K562 (cell line): ENCODE measurements around the gene MCRS1. TPM values are rescaled to one million over a fixed set of nuclear protein-coding genes. Genes with fewer than 3 reads are reported as not detected.

Experiments
- ATAC-seq: fragments of 200-7000 bp; cut with Tn5 transposase; 3 replicates; pipeline ENCODE4 v1.9.1; 2020; ENCODE audit warnings: moderate library complexity
- BruUV-seq: library from RNA; stranded (reverse); fragments of 400-500 nt; replicated peaks from 2 replicates; lab custom pipeline; 2021; lab: Mats Ljungman, UMichigan
- CTCF ChIA-PET: fragments of 300-600 bp; formaldehyde crosslinking; extraction: SDS; loops from one replicate; lab custom pipeline; 2021; ENCODE audit warnings: low intra/inter-chr PET ratio; lab: Yijun Ruan, JAX
- POLR2A ChIA-PET: fragments of 300-600, 350-650 bp; sonication (Branson Sonifier 250); formaldehyde crosslinking; extraction: SDS; loops from one replicate; lab custom pipeline; 2021; ENCODE audit warnings: antibody characterized with exemption, inconsistent platforms; lab: Yijun Ruan, JAX
- DNase-seq, 4 experiments: peaks; one replicate each; pipeline versions ENCODE4 v3.0.0 to v3.0.0-alpha.2; 2011 to 2018; ENCODE audit warnings: low spot score in 3 of 4, mixed read lengths in 3 of 4; ENCODE audit errors: extremely low read depth in 1 of 4
- FAIRE-seq: peaks from 2 replicates; lab custom pipeline; 2011; peaks lifted over from hg19 to GRCh38; lab: Jason Lieb, UNC
- H2AFZ ChIP-seq: 2 replicates; pipeline ENCODE4 v1.6.0; 2011; ENCODE audit warnings: low read depth, low read length, control low read depth, inconsistent platforms
- H3K27ac ChIP-seq: fragments of 200-600 bp; 3 replicates; pipeline ENCODE4 v1.8.0; 2011; ENCODE audit warnings: low read depth, mild to moderate bottlenecking, control low read depth, inconsistent platforms, low read length, moderate library complexity, mixed read lengths; ENCODE audit errors: extremely low read depth
- H3K27me3 ChIP-seq, 2 experiments: fragments of 300-600 bp in 1 of 2; 2 replicates in 1 of 2; 3 replicates in 1 of 2; pipeline versions ENCODE4 v1.6.0 to v1.8.0; 2011; ENCODE audit warnings: inconsistent platforms in 2 of 2, low read length in 2 of 2, mild to moderate bottlenecking in 1 of 2, mixed read lengths in 1 of 2, moderate library complexity in 1 of 2; ENCODE audit not compliant: control insufficient read depth in 2 of 2, insufficient read depth in 2 of 2
- H3K36me3 ChIP-seq: fragments of 300-600 bp; 3 replicates; pipeline ENCODE4 v1.8.0; 2011; ENCODE audit warnings: mild to moderate bottlenecking, low read length, inconsistent platforms; ENCODE audit not compliant: control insufficient read depth, insufficient read depth
- H3K4me1 ChIP-seq, 2 experiments: fragments of 200-600 bp in 1 of 2; replicated peaks in 1 of 2; 2 replicates in 1 of 2; 3 replicates in 1 of 2; pipeline versions ENCODE4 v1.5.1 to v1.8.0; 2011; ENCODE audit warnings: inconsistent platforms in 2 of 2, low read length in 2 of 2, mild to moderate bottlenecking in 1 of 2, mixed read lengths in 1 of 2, moderate library complexity in 1 of 2; ENCODE audit not compliant: control insufficient read depth in 2 of 2, insufficient read depth in 2 of 2
- H3K4me2 ChIP-seq: 2 replicates; pipeline ENCODE4 v1.6.1; 2011; ENCODE audit warnings: low read length, control low read depth, inconsistent platforms, mixed read lengths; ENCODE audit not compliant: insufficient read depth
- H3K4me3 ChIP-seq: fragments of 200-600 bp; sonication (generic), shearing (Covaris generic); 2 replicates; pipeline ENCODE4 v1.5.1; 2016; ENCODE audit warnings: control low read depth, inconsistent platforms
- H3K79me2 ChIP-seq: fragments of 200-600 bp; 3 replicates; pipeline ENCODE4 v1.8.0; 2011; ENCODE audit warnings: low read length, inconsistent platforms; ENCODE audit not compliant: control insufficient read depth, insufficient read depth
- H3K9ac ChIP-seq, 2 experiments: 2 replicates each; pipeline versions ENCODE4 v1.6.0 to v1.6.1; 2011; ENCODE audit warnings: low read depth in 2 of 2, low read length in 2 of 2, control low read depth in 1 of 2, inconsistent platforms in 1 of 2, mild to moderate bottlenecking in 1 of 2, mixed read lengths in 1 of 2; ENCODE audit not compliant: insufficient read depth in 1 of 2
- H3K9me1 ChIP-seq: one replicate; pipeline ENCODE4 v1.6.0; 2011; ENCODE audit warnings: inconsistent platforms, mild to moderate bottlenecking, low read length, moderate library complexity; ENCODE audit not compliant: control insufficient read depth, insufficient read depth
- H3K9me3 ChIP-seq: replicated peaks from 2 replicates; pipeline ENCODE4 v1.5.1; 2011; ENCODE audit warnings: low read depth, low read length, inconsistent platforms; ENCODE audit not compliant: control insufficient read depth, insufficient read depth
- H4K20me1 ChIP-seq: replicated peaks from 2 replicates; pipeline ENCODE4 v1.6.1; 2011; ENCODE audit warnings: low read length, inconsistent platforms, mixed read lengths; ENCODE audit not compliant: control insufficient read depth, insufficient read depth
- ELF1 ChIP-seq: fragments of 200-800 bp; sonication (Bioruptor generic); IDR thresholded peaks from 2 replicates; pipeline ENCODE4 v1.6.1; 2016; ENCODE audit warnings: missing genetic modification characterization, missing compliant biosample characterization
- FOXA1 ChIP-seq: fragments of 450-650 bp; IDR thresholded peaks from 2 replicates; pipeline ENCODE4 v1.6.1; 2016; ENCODE audit warnings: mild to moderate bottlenecking, borderline replicate concordance
- HDAC3 ChIP-seq: fragments of 450-650 bp; IDR thresholded peaks from 2 replicates; pipeline ENCODE4 v1.6.1; 2018; ENCODE audit warnings: borderline replicate concordance, mild to moderate bottlenecking, moderate library complexity; ENCODE audit not compliant: partially characterized antibody
- JUNB ChIP-seq: fragments of 450-650 bp; formaldehyde crosslinking; conservative IDR thresholded peaks from 2 replicates; pipeline ENCODE4 v1.4.0; 2020; ENCODE audit warnings: mild to moderate bottlenecking
- NKRF ChIP-seq: fragments of 450-650 bp; IDR thresholded peaks from 2 replicates; pipeline ENCODE4 v1.6.1; 2016; ENCODE audit warnings: borderline replicate concordance
- PRMT5 ChIP-seq: sonication (generic); formaldehyde crosslinking; IDR thresholded peaks from 2 replicates; pipeline ENCODE4 v1.5.0; 2020; ENCODE audit warnings: missing genetic modification reagents
- RBM25 ChIP-seq: fragments of 200-400 bp; formaldehyde crosslinking; IDR thresholded peaks from 2 replicates; pipeline ENCODE4 v1.6.1; 2018; ENCODE audit warnings: low read length, low read depth, moderate library complexity; ENCODE audit not compliant: severe bottlenecking
- RERE ChIP-seq: sonication (generic); formaldehyde crosslinking; IDR thresholded peaks from 2 replicates; pipeline ENCODE4 v1.8.0; 2023; ENCODE audit warnings: missing genetic modification reagents, mild to moderate bottlenecking, borderline replicate concordance
- ZBTB12 ChIP-seq: fragments of 250-450 bp; sonication (Bioruptor Pico); IDR thresholded peaks from 2 replicates; pipeline ENCODE4 v1.4.0; 2020
- ZNF143 ChIP-seq: sonication (generic); formaldehyde crosslinking; IDR thresholded peaks from 2 replicates; pipeline ENCODE4 v1.9.0; 2022; ENCODE audit warnings: mild to moderate bottlenecking, missing genetic modification reagents
- ZNF354B ChIP-seq: fragments of 250-450 bp; sonication (Bioruptor Pico); IDR thresholded peaks from 2 replicates; pipeline ENCODE4 v1.4.0; 2020
- WGBS: fragments of 100-300 bp; shearing (Covaris generic); methylation state at CpG from one replicate; pipeline ENCODE4 v1.1.6; 2016; ENCODE audit warnings: low coverage, mixed read lengths; ENCODE audit not compliant: insufficient coverage; ENCODE audit errors: missing lambda C conversion rate; 5-methylcytosine and 5-hydroxymethylcytosine counted together
- in situ Hi-C: fragments of 300-500 bp; cut with MboI; formaldehyde crosslinking; loops from 4 replicates; pipeline ENCODE4 v1.15.0; 2018; ENCODE audit warnings: inconsistent platforms, mixed read lengths
- intact Hi-C: fragments of 100-400 bp; cut with micrococcal nuclease; formaldehyde crosslinking; loops from 2 replicates; pipeline ENCODE4 v1.14.2; 2022
- polyA plus RNA-seq, 8 experiments: library from polyadenylated mRNA; depleted of rRNA in 4 of 8; stranded (reverse) in 5 of 8; unstranded in 3 of 8; fragments of >200 nt; fragmentation: Nextera tagmentation in 2 of 8; fragmentation: Illumina TruSeq in 1 of 8; extraction: Ambion mirVana in 2 of 8; extraction: Trizol in 1 of 8; gene quantifications; 2 replicates each; pipeline versions ENCODE4 v1.2.1 to v1.2.3, GENCODE V29; 2011 to 2014; ENCODE audit warnings: inconsistent platforms in 1 of 8, missing spikeins in 1 of 8
- total RNA-seq, 7 experiments: library from RNA; depleted of rRNA in 6 of 7; stranded (reverse); fragments of >200 nt in 6 of 7; fragmentation: Illumina TruSeq in 2 of 7; extraction: Trizol in 2 of 7; gene quantifications; 2 replicates each; pipeline versions ENCODE4 v1.2.1 to v1.2.3, GENCODE V29; 2011 to 2021; ENCODE audit warnings: low replicate concordance in 1 of 7

Gene MCRS1
- total and polyA plus RNA-seq, 9 of the 15 experiments (the other 6 are each of a cell fraction or from before 2014, with no cell fraction given) = 50.0 to 100 (median 73.2) TPM

GRCh38 chr12:49556391-49557186 is 11.4 kb downstream of the MCRS1 start:
- Histone ChIP-seq H3K4me2 (no peak overlapping the region), H3K9me3 (no peaks in the 10 kb centered on the region), H3K9me1 (no peaks in the 10 kb centered on the region), H4K20me1 (0 out of 2 replicates have a peak, but pooled peaks cover 3% of the 10 kb centered on the region), H2AFZ (no peak overlapping the region), H3K9ac (peak overlapping the region in 1 of 2 experiments; percentile 51; a peak in 1 of 4 replicates), H3K79me2 (no peaks in the 10 kb centered on the region), H3K4me3 (no peak overlapping the region), H3K27ac (no peak overlapping the region), H3K4me1 (peaks cover 0 to 20% of the 10 kb centered on the region in 2 experiments; a peak in 2 of 5 replicates), H3K36me3 (peaks cover 47% of the 10 kb centered on the region; the same call in 2 of the 3 replicates), H3K27me3 (peaks cover 0 to 16% of the 10 kb centered on the region in 2 experiments; a peak in 3 of 5 replicates)
- 78% methylated on average over 12 of the region's 12 CpGs for WGBS
- CTCF ChIA-PET = no interaction called here
- POLR2A ChIA-PET = interaction anchor here (0.6 to 1.4 kb wide), 6 partner anchors 9 to 20 kb away, joined by 3 to 4 read pairs (median 3); no protein-coding TSS in a partner anchor
- FAIRE-seq (no peak), DNase-seq (no peak), ATAC-seq (no peak)
- intact Hi-C loops (no loop called here), in situ Hi-C loops (no loop called here)
- BruUV-seq = no TSS peak
- TF ChIP-seq JUNB (no peak), ZNF143 (CRISPR knock-in tag) (no peak), ZBTB12 (CRISPR knock-in tag) (no peak), PRMT5 (CRISPR knock-in tag) (no peak), HDAC3 (no peak), ZNF354B (CRISPR knock-in tag) (no peak), RBM25 (no peak), ELF1 (tag) (no peak), FOXA1 (no peak), NKRF (no peak), RERE (CRISPR knock-in tag) (no peak)
